ENCODE measurements around the gene CARD9.
A peak's percentile ranks its signal among the peaks of the same experiment; 100 is the strongest.

Gene CARD9

GRCh38 chr9:136346157-136346481, 27.4 kb downstream of the CARD9 start:
- DNase-seq: no peak

DNA sequence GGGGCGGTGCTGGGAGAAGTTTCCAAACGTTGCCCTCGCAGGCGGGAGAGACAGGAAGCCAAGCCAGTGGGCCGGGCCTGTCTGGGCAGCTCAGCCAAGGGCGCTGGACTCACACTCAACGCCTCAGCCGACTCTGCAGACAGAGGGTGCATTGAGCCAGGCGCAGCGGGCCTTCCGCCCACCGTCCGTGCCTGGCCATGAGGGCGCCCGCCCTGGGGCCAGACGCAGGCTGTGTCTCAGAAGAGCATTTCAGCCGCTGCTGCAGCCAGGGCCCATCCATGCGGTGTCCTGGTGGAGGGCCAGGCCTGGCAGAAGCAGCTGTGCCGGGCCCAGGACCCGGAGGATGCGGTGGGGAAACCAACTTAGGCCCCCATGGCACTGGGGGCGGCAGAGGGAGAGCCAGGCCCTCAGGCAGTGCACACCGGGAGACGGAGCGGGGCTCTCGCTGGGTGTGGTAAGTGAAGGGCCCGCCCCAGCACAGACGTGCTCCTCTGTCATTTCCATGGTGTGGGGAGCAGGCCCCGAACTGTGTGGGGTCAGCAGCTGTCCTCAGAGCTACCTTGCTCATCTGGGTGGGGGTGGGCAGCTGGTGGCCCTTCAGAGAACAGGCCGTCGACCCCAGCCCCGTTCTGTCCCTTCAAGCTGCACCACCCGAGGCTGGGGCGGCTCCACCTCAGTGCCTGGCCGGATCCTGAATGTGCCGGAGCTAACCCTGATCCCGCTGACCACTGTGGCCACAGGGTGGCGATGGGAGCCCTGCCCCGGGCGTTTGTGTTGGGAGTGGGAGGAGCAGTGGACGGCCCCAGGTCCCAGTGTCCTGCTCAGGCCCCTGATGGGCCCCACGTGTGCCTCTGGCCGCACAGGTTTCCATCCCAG, 27.9 kb downstream of the CARD9 start:
- DNase-seq: peak; percentile 70

GRCh38 chr9:136344544-136345280, 28.8 kb downstream of the CARD9 start:
- DNase-seq: no peak

DNA sequence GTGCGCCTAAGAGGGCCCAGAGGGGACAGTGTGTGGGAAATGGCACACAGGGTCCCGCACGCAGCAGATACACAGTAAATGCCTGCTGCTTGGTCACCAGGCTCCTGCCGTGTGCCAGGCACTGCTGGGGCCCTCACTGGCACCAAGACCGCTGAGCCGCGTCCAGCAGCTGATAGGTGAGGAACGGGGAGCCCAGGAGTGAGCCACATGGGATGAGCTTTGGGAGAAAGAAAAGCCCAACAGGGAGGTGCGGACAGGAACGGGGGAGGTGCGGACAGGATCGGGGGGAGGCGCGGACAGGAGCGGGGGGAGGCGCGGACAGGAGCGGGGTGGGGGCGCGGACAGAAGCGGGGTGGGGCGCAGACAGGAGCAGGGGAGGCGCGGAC, 29.6 kb downstream of the CARD9 start:
- no peak for DNase-seq

- no peak for DNase-seq
Observed at GRCh38 chr9:136343121-136343883, 30.2 kb downstream of the CARD9 start.

GRCh38 chr9:136342181-136343120, 31.0 kb downstream of the CARD9 start:
- peak; percentile 47 for DNase-seq

- DNase-seq: no peak
Observed at GRCh38 chr9:136341769-136342168, 31.7 kb downstream of the CARD9 start.

GRCh38 chr9:136341042-136341655, 32.3 kb downstream of the CARD9 start:
- no peak for DNase-seq

DNA sequence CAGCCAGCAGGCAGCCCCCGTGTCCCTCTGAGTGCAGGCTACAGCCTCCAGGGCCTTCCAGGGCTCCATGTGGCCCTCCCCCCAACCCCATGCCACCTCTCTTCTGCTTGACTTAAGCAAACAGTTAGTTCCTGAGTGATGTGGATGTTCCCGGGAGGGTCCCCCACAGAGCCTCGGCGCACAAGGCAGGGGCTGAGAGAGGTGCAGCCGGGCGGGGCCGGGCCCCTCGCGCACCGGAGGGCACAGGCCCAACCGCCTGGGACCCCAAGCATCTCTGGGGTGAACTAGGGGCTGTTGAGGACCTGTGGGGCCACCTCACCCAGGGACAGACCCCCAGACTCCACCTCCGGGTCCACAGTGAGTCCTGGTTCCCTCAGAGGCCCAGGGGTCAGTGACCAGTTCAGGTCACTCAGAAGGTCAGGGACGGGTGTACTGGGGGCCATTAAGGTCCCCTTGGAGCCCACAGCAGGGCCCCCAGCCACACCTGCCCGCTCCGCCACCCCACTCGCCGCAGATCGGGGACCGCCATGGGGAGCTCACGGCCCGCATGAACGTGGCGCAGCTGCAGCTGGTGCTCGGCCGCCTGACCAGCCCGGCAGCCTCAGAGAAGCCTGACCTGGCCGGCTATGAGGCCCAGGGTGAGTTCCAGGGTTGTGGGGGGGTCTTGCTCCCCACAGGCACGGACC, 33.0 kb downstream of the CARD9 start:
- no peak for DNase-seq

GRCh38 chr9:136339958-136340310, 33.5 kb downstream of the CARD9 start:
- no peak for DNase-seq

DNA sequence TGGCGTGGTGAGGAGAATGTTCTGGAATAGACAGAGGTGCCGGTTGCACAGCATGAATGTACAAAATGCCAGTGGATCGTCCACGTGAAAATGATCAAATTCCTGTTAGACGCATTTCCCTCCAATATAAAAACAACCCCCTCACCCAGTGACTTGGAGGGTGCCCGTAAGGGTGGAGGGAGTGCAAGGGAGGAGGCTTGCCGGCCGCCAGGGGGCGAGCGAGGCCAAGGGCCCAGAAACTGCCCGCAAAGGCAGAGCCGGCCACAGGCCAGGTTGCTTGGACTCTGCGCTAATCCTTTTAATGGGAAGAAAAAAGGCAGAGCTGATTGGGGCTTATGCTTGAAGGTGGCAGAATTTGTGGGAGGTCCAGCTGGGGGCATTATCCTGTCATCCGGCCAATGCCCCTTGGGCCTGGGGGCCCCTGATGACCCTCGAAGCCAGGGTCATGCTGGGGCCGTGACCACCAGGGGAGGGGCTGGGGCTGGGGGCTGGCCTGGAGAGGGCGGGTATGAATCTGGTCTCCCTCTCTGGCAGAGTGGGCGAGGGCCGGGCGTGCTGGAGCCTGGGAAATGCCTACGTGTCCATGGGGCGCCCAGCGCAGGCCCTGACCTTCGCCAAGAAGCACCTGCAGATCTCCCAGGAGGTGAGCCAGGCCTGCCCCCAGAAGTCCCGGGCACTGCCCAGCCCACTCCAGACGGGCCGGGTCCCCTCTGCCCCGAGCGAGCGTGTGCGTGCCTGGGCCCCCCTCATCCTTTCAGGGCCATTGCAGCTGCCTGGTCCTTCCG, 34.1 kb downstream of the CARD9 start:
- DNase-seq: peak; percentile 38

GRCh38 chr9:136338511-136338910, 35.0 kb downstream of the CARD9 start:
- no peak for DNase-seq

DNA sequence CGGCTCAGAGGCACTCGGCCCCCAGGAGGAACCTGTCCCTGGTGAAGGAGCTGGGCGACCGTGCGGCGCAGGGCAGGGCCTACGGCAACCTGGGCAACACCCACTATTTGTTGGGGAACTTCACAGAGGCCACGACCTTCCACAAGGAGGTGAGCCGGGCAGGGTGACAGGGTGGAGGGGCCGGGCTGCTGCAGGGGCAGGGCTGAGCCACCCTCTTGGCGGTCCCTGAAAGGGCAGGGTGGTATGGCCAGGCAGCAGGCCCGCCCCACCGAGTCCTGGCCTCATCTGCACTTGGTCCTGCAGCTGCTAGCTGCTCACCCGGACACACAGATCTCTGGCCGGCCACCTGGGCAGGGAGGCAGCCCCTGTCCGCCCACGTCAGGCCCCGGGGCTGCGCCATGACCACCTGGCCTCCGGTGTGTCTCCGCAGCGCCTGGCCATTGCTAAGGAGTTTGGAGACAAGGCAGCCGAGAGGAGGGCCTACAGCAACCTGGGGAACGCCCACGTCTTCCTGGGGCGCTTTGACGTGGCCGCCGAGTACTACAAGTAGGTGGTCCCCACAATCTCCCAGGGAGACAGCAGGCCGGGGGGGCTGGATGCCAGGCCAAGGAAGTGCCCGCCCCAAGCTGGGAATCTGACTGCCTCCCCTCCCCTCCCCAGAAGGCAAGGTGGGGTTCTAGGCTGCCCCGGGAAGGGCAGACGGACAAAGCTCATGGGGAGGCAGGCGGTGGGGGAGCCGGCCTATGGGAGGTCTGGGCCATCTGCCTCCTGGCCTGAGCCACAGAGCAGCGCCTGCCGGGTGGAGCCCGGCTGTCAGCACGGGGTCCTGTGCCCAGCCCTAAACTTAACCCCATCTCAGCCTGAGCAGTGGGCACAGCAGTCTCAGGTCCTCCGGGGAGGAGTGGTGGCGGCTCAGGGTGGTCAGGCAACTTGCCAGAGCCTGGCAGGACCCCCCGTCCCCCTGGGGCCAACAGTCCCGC, 35.8 kb downstream of the CARD9 start:
- DNase-seq: no peak

DNA sequence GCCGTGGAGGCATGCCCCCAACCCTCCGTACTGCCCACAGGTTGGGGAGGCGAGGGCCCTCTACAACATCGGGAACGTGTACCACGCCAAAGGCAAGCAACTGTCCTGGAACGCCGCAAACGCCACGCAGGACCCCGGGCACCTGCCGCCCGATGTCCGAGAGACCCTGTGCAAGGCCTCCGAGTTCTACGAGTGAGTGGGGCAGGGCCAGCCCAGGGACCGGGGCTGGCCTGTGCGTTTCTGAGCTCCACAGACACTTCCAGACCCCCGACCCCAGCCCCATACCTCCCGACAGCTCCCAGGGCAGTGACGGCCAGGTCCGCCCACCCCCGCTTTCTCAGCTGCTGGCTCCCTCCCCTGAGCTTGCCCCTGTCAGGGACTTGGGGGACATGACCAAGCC, 36.6 kb downstream of the CARD9 start:
- DNase-seq: no peak

GRCh38 chr9:136336156-136336870, 37.2 kb downstream of the CARD9 start:
- peak; percentile 64 for DNase-seq

- no peak for DNase-seq
Observed at GRCh38 chr9:136335296-136336155, 37.9 kb downstream of the CARD9 start.

- no peak for DNase-seq
Observed at GRCh38 chr9:136334541-136334940, 38.9 kb downstream of the CARD9 start.

- DNase-seq: no peak
Observed at GRCh38 chr9:136333486-136333885, 40.0 kb downstream of the CARD9 start.

Measured in EL (cell line).